Measurements from ENCODE around the gene SNUPN.

DNA sequence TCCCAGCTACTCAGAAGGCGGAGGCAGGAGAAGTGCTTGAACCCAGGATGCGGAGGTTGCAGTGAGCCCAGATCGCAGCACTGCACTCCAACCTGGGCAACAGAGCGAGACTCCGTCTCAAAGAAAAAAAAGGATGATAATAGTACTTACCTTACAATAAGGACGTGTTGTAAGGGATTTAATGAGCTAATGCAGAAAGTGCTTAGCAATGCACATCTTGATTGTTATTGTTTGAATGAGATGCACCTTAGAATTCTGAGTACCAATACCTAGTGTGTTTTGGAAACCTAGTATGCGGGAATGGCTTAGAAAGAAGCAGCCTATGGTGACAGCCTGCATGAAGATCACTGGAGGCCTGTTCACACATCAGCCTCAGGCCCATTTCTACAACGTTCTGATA is 19.5 kb downstream of the SNUPN start:
- TF ChIP-seq, protein P1, sequence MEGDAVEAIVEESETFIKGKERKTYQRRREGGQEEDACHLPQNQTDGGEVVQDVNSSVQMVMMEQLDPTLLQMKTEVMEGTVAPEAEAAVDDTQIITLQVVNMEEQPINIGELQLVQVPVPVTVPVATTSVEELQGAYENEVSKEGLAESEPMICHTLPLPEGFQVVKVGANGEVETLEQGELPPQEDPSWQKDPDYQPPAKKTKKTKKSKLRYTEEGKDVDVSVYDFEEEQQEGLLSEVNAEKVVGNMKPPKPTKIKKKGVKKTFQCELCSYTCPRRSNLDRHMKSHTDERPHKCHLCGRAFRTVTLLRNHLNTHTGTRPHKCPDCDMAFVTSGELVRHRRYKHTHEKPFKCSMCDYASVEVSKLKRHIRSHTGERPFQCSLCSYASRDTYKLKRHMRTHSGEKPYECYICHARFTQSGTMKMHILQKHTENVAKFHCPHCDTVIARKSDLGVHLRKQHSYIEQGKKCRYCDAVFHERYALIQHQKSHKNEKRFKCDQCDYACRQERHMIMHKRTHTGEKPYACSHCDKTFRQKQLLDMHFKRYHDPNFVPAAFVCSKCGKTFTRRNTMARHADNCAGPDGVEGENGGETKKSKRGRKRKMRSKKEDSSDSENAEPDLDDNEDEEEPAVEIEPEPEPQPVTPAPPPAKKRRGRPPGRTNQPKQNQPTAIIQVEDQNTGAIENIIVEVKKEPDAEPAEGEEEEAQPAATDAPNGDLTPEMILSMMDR (IDR thresholded peaks at IDR 0.05) = no peak
- no peak for TF ChIP-seq POLR2A (IDR thresholded peaks at IDR 0.05)

Data from uterus (tissue), 2 donors.